IMR-90 (cell line): ENCODE data around the gene VTN. TPM values are rescaled to one million over a fixed set of nuclear protein-coding genes. Genes with fewer than 3 reads are reported as not detected.

Experiments used
- ATAC-seq: fragments of 200-7000 bp; cut with Tn5 transposase; 2 replicates; pipeline ENCODE4 v1.9.1; 2020; ENCODE audit warnings: low read depth, mild to moderate bottlenecking, moderate library complexity
- BruUV-seq: library from RNA; stranded (reverse); fragments of 400-500 nt; replicated peaks from 2 replicates; lab custom pipeline; 2021; lab: Mats Ljungman, UMichigan
- CTCF ChIA-PET: fragments of 300-600 bp; formaldehyde crosslinking; extraction: SDS; loops from one replicate; lab custom pipeline; 2021; ENCODE audit warnings: antibody characterized with exemption; lab: Yijun Ruan, JAX
- POLR2A ChIA-PET: fragments of 300-600 bp; sonication (Branson Sonifier 250); formaldehyde crosslinking; loops from one replicate; lab custom pipeline; 2022; ENCODE audit warnings: antibody characterized with exemption; ENCODE audit not compliant: unreplicated experiment; lab: Charles Lee
- DNase-seq: peaks from one replicate; pipeline ENCODE4 v3.0.0; 2013
- H2AFZ ChIP-seq: replicated peaks from 2 replicates; pipeline ENCODE3; 2013; ENCODE audit warnings: low read length, mild to moderate bottlenecking; ENCODE audit not compliant: poor library complexity
- H2AK5ac ChIP-seq: 2 replicates; pipeline ENCODE4 v1.6.1; 2013; ENCODE audit warnings: low read depth, low read length, inconsistent platforms
- H2AK9ac ChIP-seq: replicated peaks from 2 replicates; pipeline ENCODE3; 2013; ENCODE audit warnings: mild to moderate bottlenecking, low read depth, low read length, moderate library complexity; ENCODE audit not compliant: poor library complexity
- H2BK120ac ChIP-seq: 2 replicates; pipeline ENCODE4 v1.6.1; 2013; ENCODE audit warnings: low read depth, low read length, inconsistent platforms
- H2BK15ac ChIP-seq: 3 replicates; pipeline ENCODE4 v1.6.1; 2013; ENCODE audit warnings: low read depth, low read length, inconsistent platforms
- H2BK20ac ChIP-seq: 2 replicates; pipeline ENCODE4 v1.6.1; 2013; ENCODE audit warnings: low read depth, mild to moderate bottlenecking, inconsistent platforms, low read length, moderate library complexity
- H2BK5ac ChIP-seq: 2 replicates; pipeline ENCODE4 v1.6.1; 2013; ENCODE audit warnings: mild to moderate bottlenecking, low read depth, low read length, inconsistent platforms; ENCODE audit not compliant: poor library complexity, severe bottlenecking
- H3K14ac ChIP-seq: replicated peaks from 2 replicates; pipeline ENCODE4 v1.6.1; 2013; ENCODE audit warnings: low read depth, low read length, inconsistent platforms
- H3K18ac ChIP-seq: 2 replicates; pipeline ENCODE4 v1.6.1; 2013; ENCODE audit warnings: low read depth, low read length, control low read depth
- H3K23ac ChIP-seq: 2 replicates; pipeline ENCODE4 v1.6.1; 2013; ENCODE audit warnings: low read depth, low read length, inconsistent platforms
- H3K27ac ChIP-seq: 2 replicates; pipeline ENCODE4 v1.5.1; 2013; ENCODE audit warnings: mild to moderate bottlenecking, control low read depth, low read length; ENCODE audit not compliant: insufficient read depth
- H3K27me3 ChIP-seq: 2 replicates; pipeline ENCODE4 v1.6.1; 2013; ENCODE audit warnings: low read length; ENCODE audit not compliant: control insufficient read depth, insufficient read depth
- H3K36me3 ChIP-seq: 2 replicates; pipeline ENCODE4 v1.6.1; 2013; ENCODE audit warnings: low read length, mixed read lengths; ENCODE audit not compliant: control insufficient read depth, insufficient read depth
- H3K4ac ChIP-seq: 2 replicates; pipeline ENCODE4 v1.6.1; 2013; ENCODE audit warnings: low read depth, low read length, inconsistent platforms
- H3K4me1 ChIP-seq: 2 replicates; pipeline ENCODE4 v1.6.1; 2013; ENCODE audit warnings: low read length, mixed read lengths; ENCODE audit not compliant: control insufficient read depth, insufficient read depth
- H3K4me2 ChIP-seq: 2 replicates; pipeline ENCODE4 v1.6.1; 2013; ENCODE audit warnings: low read depth, mild to moderate bottlenecking, control low read depth, low read length, moderate library complexity
- H3K4me3 ChIP-seq: 2 replicates; pipeline ENCODE4 v1.5.1; 2013; ENCODE audit warnings: low read depth, mild to moderate bottlenecking, control low read depth, low read length, moderate library complexity; ENCODE audit not compliant: insufficient read depth
- H3K56ac ChIP-seq: 2 replicates; pipeline ENCODE4 v1.6.1; 2013; ENCODE audit warnings: low read length, inconsistent platforms; ENCODE audit not compliant: insufficient read depth; ENCODE audit errors: extremely low read depth
- H3K79me1 ChIP-seq, 2 experiments: 2 replicates each; pipeline ENCODE4 v1.6.1; 2013; ENCODE audit warnings: low read length in 2 of 2, inconsistent platforms in 1 of 2, low read depth in 1 of 2
- H3K9ac ChIP-seq: 2 replicates; pipeline ENCODE4 v1.6.1; 2013; ENCODE audit warnings: low read depth, low read length, control low read depth
- H3K9me1 ChIP-seq: 2 replicates; pipeline ENCODE4 v1.6.1; 2013; ENCODE audit warnings: low read length, inconsistent platforms; ENCODE audit not compliant: insufficient read depth
- H3K9me3 ChIP-seq: 2 replicates; pipeline ENCODE4 v1.6.1; 2013; ENCODE audit warnings: low read length; ENCODE audit not compliant: control insufficient read depth, insufficient read depth
- H4K20me1 ChIP-seq: 2 replicates; pipeline ENCODE4 v1.6.1; 2013; ENCODE audit warnings: low read length, inconsistent platforms; ENCODE audit not compliant: insufficient read depth
- H4K5ac ChIP-seq: 2 replicates; pipeline ENCODE4 v1.6.1; 2013; ENCODE audit warnings: mild to moderate bottlenecking, low read depth, low read length, control low read depth
- H4K8ac ChIP-seq, 2 experiments: 2 replicates each; pipeline ENCODE4 v1.6.1; 2013; ENCODE audit warnings: low read depth in 2 of 2, low read length in 2 of 2, control low read depth in 1 of 2, inconsistent platforms in 1 of 2
- H4K91ac ChIP-seq: 2 replicates; pipeline ENCODE4 v1.6.1; 2013; ENCODE audit warnings: low read depth, low read length, inconsistent platforms; ENCODE audit not compliant: insufficient read depth
- CTCF ChIP-seq: conservative IDR thresholded peaks from 2 replicates; pipeline ENCODE4 v1.5.1; 2012; ENCODE audit warnings: mild to moderate bottlenecking, low read depth, low read length, improper control_type of control experiment
- NFE2L2 ChIP-seq: fragments of 150-350 bp; IDR thresholded peaks from 2 replicates; pipeline ENCODE4 v1.6.1; 2016; ENCODE audit warnings: low read depth, mild to moderate bottlenecking, low read length
- RFX5 ChIP-seq: IDR thresholded peaks from 2 replicates; pipeline ENCODE4 v1.8.0; 2012; ENCODE audit warnings: low read depth, mild to moderate bottlenecking, low read length, moderate library complexity
- USF2 ChIP-seq: fragments of 150-350 bp; IDR thresholded peaks from 2 replicates; pipeline ENCODE4 v1.6.1; 2017; ENCODE audit warnings: mild to moderate bottlenecking, antibody characterized with exemption, low read length, low read depth
- WGBS, 2 experiments: methylation state at CpG; one replicate each; pipeline versions ENCODE4 v1.1.5 to v1.1.7; 2013; ENCODE audit warnings: missing lambda C conversion rate in 2 of 2; ENCODE audit not compliant: insufficient read length in 1 of 2; ENCODE audit errors: extremely low coverage in 2 of 2; 5-methylcytosine and 5-hydroxymethylcytosine counted together
- dilution Hi-C: fragments of 300-500 bp; cut with HindIII; formaldehyde crosslinking; loops from one replicate; pipeline ENCODE4 v1.14.3; 2018; ENCODE audit warnings: low sequenced_read_pairs; ENCODE audit not compliant: unreplicated experiment
- in situ Hi-C: fragments of 300-500 bp; cut with MboI; formaldehyde crosslinking; loops from 3 replicates; pipeline ENCODE4 v1.14.3; 2019; ENCODE audit warnings: low sequenced_read_pairs, inconsistent platforms, mixed read lengths
- intact Hi-C: fragments of 100-400 bp; cut with micrococcal nuclease; formaldehyde crosslinking; loops from 2 replicates; pipeline ENCODE4 v1.10.0; 2022
- polyA plus RNA-seq, 3 experiments: library from polyadenylated mRNA; depleted of rRNA; stranded (reverse); fragments of >200 nt; gene quantifications; 2 replicates each; pipeline ENCODE4 v1.2.3, GENCODE V29; 2012; ENCODE audit warnings: low replicate concordance in 1 of 3
- total RNA-seq: library from RNA; depleted of rRNA; stranded (reverse); fragments of >200 nt; gene quantifications from 2 replicates; pipeline ENCODE4 v1.2.3, GENCODE V29; 2012

Gene VTN
- total and polyA plus RNA-seq, 2 of the 4 experiments (the other 2 are of a cell fraction): 0.18 to 1.0 TPM

DNA sequence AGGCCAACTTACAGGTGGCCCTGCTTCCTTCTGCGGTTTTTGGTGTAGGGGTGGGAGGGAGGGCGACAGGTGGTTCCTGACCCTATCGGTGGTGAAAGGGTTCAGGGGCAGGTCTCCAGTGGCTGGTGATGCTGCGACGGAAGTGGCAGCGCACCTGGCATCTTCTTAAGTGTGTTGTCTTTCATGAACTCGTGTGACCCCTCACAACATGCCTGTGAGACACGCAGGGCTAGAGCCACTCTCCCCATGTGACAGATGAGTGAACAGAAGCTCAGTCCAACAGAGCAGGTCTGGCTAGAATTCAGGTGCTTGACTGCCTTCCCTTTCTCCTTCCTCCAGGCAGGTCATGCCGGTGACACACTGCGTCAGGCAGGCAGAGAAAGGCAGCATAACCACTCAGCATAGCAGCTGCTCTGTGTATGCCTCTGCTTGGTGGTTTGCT, 26.6 kb downstream of the VTN start:
- TF ChIP-seq CTCF: no peak
- no peak for TF ChIP-seq RFX5
- TF ChIP-seq NFE2L2: no peak
- no peak for TF ChIP-seq USF2
- Histone ChIP-seq H2BK5ac (no peak overlapping the region), H3K9me3 (no peaks in the 10 kb centered on the region), H4K20me1 (peaks cover 26% of the 10 kb centered on the region), H3K56ac (no peak overlapping the region), H3K23ac (no peak overlapping the region), H2AFZ (no peak overlapping the region), H2BK15ac (no peak overlapping the region), H2AK9ac (no peak overlapping the region), H2AK5ac (no peak overlapping the region), H3K4me2 (no peak overlapping the region), H3K4me3 (no peak overlapping the region), H3K4ac (no peak overlapping the region), H3K79me1 (peaks cover 25 to 85% of the 10 kb centered on the region in 2 experiments), H3K9ac (no peak overlapping the region), H4K91ac (no peak overlapping the region), H3K4me1 (peaks cover 16% of the 10 kb centered on the region), H4K8ac (no peak overlapping the region), H3K36me3 (peaks cover 79% of the 10 kb centered on the region), H4K5ac (no peak overlapping the region), H2BK20ac (no peak overlapping the region), H3K18ac (no peak overlapping the region), H3K27me3 (no peaks in the 10 kb centered on the region), H3K27ac (no peak overlapping the region), H3K9me1 (peaks cover 16% of the 10 kb centered on the region; the same call in 1 of the 2 replicates), H2BK120ac (no peak overlapping the region), H3K14ac (no peak overlapping the region)
- DNase-seq (no peak), ATAC-seq (no peak)
- intact Hi-C loops (no loop called here), dilution Hi-C loops (no loop called here), in situ Hi-C loops (loop anchor here (25.0 kb wide), 1 partner anchor 806 kb away; no protein-coding TSS in a partner anchor)
- POLR2A ChIA-PET: no interaction called here
- BruUV-seq: no TSS peak
- CTCF ChIA-PET: no interaction called here
- 81% methylated on average over 5 of the region's 10 CpGs; no CpG with 5 or more reads in 1 of the 2 experiments for WGBS, 2 experiments
